ENCODE data around the gene AKT2. TPM values are rescaled to one million over a fixed set of nuclear protein-coding genes. Genes with fewer than 3 reads are reported as not detected.

Gene AKT2
- total and polyA plus RNA-seq, 2 of the 8 experiments (the other 6 are each of a cell fraction or from before 2014, with no cell fraction given) = 151 to 183 TPM

GRCh38 chr19:40285353-40286234 lies 449 bp upstream of the AKT2 start (continued):
- TF ChIP-seq HDAC6 (IDR thresholded peaks at IDR 0.05; ENCODE audit: low read depth, low read length) (no peak), SRF (IDR thresholded peaks at IDR 0.05; ENCODE audit: low read depth, low read length) (no peak), MAFK (IDR thresholded peaks at IDR 0.05; ENCODE audit: low read depth, low read length) (no peak), CHD7 (IDR thresholded peaks at IDR 0.05; ENCODE audit: insufficient replicate concordance, low read length) (no peak), KDM1A (IDR thresholded peaks at IDR 0.05; ENCODE audit: borderline replicate concordance, low read length) (peak; percentile 99), SP4 (IDR thresholded peaks at IDR 0.05; ENCODE audit: low read length) (no peak)

All from H1 (cell line).